Ovary (tissue), 9 donors: ENCODE data around the gene AKAP8L. TPM values are rescaled to one million over a fixed set of nuclear protein-coding genes. Genes with fewer than 3 reads are reported as not detected.

Experiments used
- DNase-seq, 5 donors: peaks; one replicate each; pipeline ENCODE4 v3.0.0-alpha.2; 2019 to 2020
- H3K27ac ChIP-seq, 2 donors: fragments of 200-600 bp; one replicate each; pipeline versions ENCODE4 v1.5.1 to v1.8.0; 2019 to 2022
- H3K27me3 ChIP-seq: fragments of 200-600 bp; one replicate; pipeline ENCODE4 v1.8.0; 2022
- H3K36me3 ChIP-seq: fragments of 200-600 bp; sonication (generic); one replicate; pipeline ENCODE4 v1.5.1; 2019
- H3K4me1 ChIP-seq: one replicate; pipeline ENCODE4 v1.8.1; 2013; ENCODE audit warnings: mild to moderate bottlenecking, moderate library complexity; ENCODE audit not compliant: insufficient read depth
- H3K4me3 ChIP-seq: fragments of 200-600 bp; sonication (generic); one replicate; pipeline ENCODE4 v1.5.1; 2017
- H3K9me3 ChIP-seq, 2 donors: fragments of 200-600 bp in 1 of 2; sonication (generic) in 1 of 2; one replicate each; pipeline versions ENCODE4 v1.5.1 to v1.8.1; 2013 to 2019; ENCODE audit warnings: mild to moderate bottlenecking in 1 of 2, moderate library complexity in 1 of 2
- EP300 ChIP-seq: sonication (generic); formaldehyde crosslinking; IDR thresholded peaks from one replicate; pipeline ENCODE4 v1.6.1; 2017; ENCODE audit warnings: antibody characterized with exemption
- POLR2A ChIP-seq: fragments of 450-650 bp; IDR thresholded peaks from one replicate; pipeline ENCODE4 v1.6.1; 2017; ENCODE audit warnings: antibody characterized with exemption, mild to moderate bottlenecking, moderate library complexity
- WGBS, 3 donors: extraction: QIAGEN DNeasy Blood & Tissue Kit in 1 of 3; methylation state at CpG; one replicate each; pipeline versions ENCODE4 v1.1.5 to v1.1.7; 2013 to 2017; 5-methylcytosine and 5-hydroxymethylcytosine counted together
- intact Hi-C, 4 donors: fragments of 100-400 bp; cut with DNase I; formaldehyde crosslinking; loops; one replicate each; pipeline versions ENCODE4 v1.11.0 to v1.15.1; 2022 to 2023
- polyA plus RNA-seq, 2 donors: library from polyadenylated mRNA; stranded (reverse); fragments of 200-250 nt in 1 of 2; fragments of 350-450 nt in 1 of 2; fragmentation: Illumina TruSeq in 1 of 2; extraction: RNeasy Lipid Tissue Mini Kit (QIAGEN cat#74804) in 1 of 2; gene quantifications; one replicate each; pipeline ENCODE4 v1.2.3, GENCODE V29; 2013 to 2014
- total RNA-seq, 7 donors: library from RNA; depleted of rRNA in 2 of 7; stranded (reverse); fragments of >200 nt in 2 of 7; fragmentation: NEBNext Ultra II Directional in 3 of 7; extraction: Animal tissue kit (Norgen Biotek cat#: 25700) in 3 of 7; gene quantifications; one replicate each; pipeline versions ENCODE4 v1.1.0 to v1.2.4, GENCODE V29; 2016 to 2023
- TF ChIP-seq, protein P1 (sequence below), 3 donors: fragments of 450-650 bp in 2 of 3; fragments of 200-600 bp in 1 of 3; IDR thresholded peaks; one replicate each; pipeline versions ENCODE4 v1.5.1 to v1.8.0; 2016 to 2022; ENCODE audit warnings: antibody characterized with exemption in 3 of 3, mild to moderate bottlenecking in 1 of 3
- donor health status: DM: no; HTN: no; CAD: no; lungs with moderate emphysema.
- donor health status: DM: no; HTN: no; CAD: no.
- donor health status: Bipolar disorder and iron deficiency.
- donor health status: DM: yes; HTN: yes; CAD: no.
- donor health status: DM: no; HTN: no; CAD: no.
- donor health status: DM: yes; HTN: yes; CAD: no.

The AKAP8L gene
- total and polyA plus RNA-seq, 9 donors = 70.3 to 121 (median 93.0) TPM

DNA sequence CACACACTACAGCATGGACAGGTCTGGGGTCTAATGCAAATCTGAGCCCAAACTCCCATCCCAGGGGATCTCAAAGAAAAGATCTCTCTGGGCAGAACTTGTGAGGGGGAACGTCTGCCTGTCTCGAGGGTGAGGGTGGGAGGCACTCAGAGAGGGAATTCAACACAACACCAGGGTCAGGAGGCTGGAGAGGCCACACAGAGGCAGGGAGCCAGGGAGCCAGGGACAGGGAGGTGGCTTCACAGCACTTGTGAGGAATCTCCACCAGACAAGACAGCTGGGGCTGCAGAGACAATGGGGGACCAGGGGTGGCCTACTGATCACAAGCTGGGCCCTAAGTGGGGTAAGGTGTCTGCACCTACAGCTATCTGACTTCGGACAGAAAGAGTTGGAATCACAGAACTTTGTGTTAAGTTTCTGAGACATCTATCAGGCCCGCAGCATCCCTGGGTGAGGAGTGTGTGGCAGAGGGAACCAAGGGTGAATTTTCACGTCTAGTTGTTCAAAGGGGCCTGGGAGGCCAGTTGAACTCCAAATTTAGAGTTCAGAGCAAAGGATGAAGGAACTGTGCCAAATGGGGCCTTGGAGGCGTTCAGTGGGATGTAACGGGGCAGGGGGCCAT lies 12.7 kb upstream of the AKAP8L start:
- intact Hi-C loops = loop anchor here in 1 of 4 donors (10.0 kb wide), 1 partner anchor 57 kb away; the partner anchor contains the start of gene AKAP8
- DNase-seq = no peak
- no peaks in the 10 kb centered on the region for H3K9me3 ChIP-seq
- H3K27me3 ChIP-seq = no peaks in the 10 kb centered on the region
- WGBS, 3 donors = 6 to 9% (median 9%) methylated on average over 7 of the region's 7 CpGs
- no peaks in the 10 kb centered on the region for H3K36me3 ChIP-seq
- H3K27ac ChIP-seq = peak overlapping the region in 1 of 2 donors; percentile 45
- peak overlapping the region; percentile 88 for H3K4me3 ChIP-seq
- TF ChIP-seq POLR2A (no peak), EP300 (no peak)
- TF ChIP-seq, protein P1, sequence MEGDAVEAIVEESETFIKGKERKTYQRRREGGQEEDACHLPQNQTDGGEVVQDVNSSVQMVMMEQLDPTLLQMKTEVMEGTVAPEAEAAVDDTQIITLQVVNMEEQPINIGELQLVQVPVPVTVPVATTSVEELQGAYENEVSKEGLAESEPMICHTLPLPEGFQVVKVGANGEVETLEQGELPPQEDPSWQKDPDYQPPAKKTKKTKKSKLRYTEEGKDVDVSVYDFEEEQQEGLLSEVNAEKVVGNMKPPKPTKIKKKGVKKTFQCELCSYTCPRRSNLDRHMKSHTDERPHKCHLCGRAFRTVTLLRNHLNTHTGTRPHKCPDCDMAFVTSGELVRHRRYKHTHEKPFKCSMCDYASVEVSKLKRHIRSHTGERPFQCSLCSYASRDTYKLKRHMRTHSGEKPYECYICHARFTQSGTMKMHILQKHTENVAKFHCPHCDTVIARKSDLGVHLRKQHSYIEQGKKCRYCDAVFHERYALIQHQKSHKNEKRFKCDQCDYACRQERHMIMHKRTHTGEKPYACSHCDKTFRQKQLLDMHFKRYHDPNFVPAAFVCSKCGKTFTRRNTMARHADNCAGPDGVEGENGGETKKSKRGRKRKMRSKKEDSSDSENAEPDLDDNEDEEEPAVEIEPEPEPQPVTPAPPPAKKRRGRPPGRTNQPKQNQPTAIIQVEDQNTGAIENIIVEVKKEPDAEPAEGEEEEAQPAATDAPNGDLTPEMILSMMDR (IDR thresholded peaks at IDR 0.05) = no peak
- peaks cover 13% of the 10 kb centered on the region for H3K4me1 ChIP-seq

DNA sequence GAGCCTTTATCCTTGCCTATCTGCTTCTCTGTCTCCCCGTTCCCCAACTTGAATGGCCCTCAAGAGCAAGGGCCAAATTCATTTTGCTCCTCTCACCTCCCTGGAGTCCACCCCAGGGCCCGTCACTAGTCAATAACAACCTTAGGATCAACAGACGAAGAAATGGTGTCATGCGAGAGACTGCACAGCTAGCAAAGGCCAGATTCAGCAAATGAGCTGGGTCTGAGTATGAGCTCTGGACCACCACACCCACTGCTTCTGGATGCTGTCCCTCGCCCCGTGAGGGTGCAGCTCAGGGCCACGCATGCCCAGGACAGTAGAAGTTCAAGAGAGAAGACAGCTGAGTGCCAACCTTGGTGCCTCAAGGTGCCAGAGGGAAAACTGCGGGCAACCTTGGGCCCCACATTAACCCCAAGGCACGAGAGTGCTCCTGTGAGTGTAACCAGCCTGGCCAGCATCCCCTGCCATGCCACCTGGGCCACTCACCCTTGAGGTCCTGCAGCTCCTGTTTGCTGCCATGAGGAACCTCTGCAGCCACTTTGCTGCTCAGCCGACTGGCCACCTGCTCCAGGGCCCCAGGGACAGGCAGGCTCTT lies 11.8 kb upstream of the AKAP8L start:
- 77 to 80% (median 78%) methylated on average over 9 to 10 of the region's 10 CpGs for WGBS, 3 donors
- H3K4me1 ChIP-seq = peaks cover 13% of the 10 kb centered on the region
- H3K27ac ChIP-seq = no peak overlapping the region
- no peak overlapping the region for H3K4me3 ChIP-seq
- H3K9me3 ChIP-seq = no peaks in the 10 kb centered on the region
- DNase-seq = no peak
- intact Hi-C loops = loop anchor here in 1 of 4 donors (10.0 kb wide), 1 partner anchor 56 kb away; the partner anchor contains the start of gene AKAP8
- TF ChIP-seq, protein P1 (IDR thresholded peaks at IDR 0.05) = no peak
- TF ChIP-seq EP300 = no peak
- TF ChIP-seq POLR2A = no peak
- H3K36me3 ChIP-seq = no peaks in the 10 kb centered on the region
- no peaks in the 10 kb centered on the region for H3K27me3 ChIP-seq

DNA sequence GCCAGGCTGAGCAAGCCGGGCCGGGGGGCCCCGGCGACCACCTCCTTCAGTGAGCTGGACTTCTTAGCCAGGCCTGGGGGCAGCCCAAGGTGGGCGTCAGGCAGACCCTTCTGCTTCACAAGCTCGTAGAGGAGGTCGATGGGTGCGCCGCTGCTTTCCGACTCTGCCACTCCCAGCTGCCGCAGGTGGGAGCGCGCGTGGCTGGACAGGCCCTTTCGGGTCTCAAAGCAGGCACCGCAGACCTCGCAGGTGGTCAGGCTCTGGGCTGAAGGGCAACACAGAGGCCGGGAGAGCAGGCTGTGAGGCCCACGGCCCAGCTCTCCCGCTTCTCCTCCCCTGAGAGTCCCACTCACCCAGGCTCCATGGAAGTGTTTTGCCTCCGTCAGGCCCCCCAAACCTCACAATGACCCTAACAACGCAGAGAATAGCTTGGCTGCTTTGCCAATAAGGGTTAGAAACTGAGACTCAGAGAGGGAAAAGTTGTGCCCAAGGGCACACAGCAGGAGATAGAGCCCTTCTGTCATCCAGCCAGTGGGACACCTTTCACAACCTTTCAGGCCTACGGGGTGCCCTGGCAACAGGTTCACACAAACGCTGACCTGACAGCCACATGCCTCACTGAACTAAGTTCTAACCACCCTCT lies 11.2 kb upstream of the AKAP8L start:
- no peak overlapping the region for H3K4me3 ChIP-seq
- no peaks in the 10 kb centered on the region for H3K27me3 ChIP-seq
- WGBS, 3 donors = 78 to 84% (median 82%) methylated on average over 20 to 24 of the region's 24 CpGs
- intact Hi-C loops = loop anchor here in 1 of 4 donors (10.0 kb wide), 2 partner anchors 55 to 175 kb away; partner anchors contain the start of gene AKAP8
- H3K9me3 ChIP-seq = no peaks in the 10 kb centered on the region
- TF ChIP-seq POLR2A (no peak), EP300 (no peak)
- TF ChIP-seq, protein P1 (IDR thresholded peaks at IDR 0.05) = no peak
- peaks cover 13% of the 10 kb centered on the region for H3K4me1 ChIP-seq
- DNase-seq = no peak
- no peak overlapping the region for H3K27ac ChIP-seq
- no peaks in the 10 kb centered on the region for H3K36me3 ChIP-seq

DNA sequence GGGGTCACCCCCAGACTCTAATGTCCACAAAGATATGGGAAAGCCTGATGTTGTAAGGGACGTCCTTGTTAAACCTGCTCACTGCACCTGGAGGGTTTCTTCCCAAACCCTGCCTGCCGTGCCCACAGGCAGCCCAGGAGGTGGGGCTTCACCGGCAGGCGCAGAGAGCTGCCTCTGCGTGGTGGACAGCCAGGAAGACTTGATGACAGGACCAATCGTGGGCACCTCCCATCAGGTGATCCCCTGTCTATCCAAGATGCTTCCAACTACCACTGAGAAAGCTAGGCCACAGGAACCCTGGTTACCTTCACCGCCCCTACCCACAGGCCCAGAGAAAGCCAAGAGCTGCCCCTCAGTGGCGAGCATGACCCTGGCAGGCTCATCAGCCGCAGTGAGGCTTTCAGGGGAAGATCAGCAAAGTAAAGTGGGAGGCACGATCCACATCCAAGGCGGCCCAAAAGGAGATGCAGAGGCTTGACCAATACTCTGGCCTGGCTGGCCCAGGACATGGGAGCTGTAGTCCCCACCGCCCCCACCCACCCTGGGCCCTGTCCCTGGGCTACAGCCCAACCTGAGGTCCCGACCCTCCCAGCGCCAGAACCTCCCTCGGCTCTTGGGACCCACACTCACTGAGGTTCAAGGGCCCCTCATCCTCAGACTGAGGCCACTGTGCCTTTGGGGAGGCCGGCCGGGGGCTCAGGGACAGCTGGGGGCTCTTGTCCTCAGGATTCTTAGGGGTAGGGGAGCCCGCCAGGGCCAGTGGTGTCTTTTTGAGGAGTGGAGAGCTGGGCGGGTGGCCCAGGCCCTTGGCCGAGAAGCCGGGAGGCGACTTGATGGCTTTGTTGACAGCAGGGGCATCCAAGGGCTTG lies 10.4 kb upstream of the AKAP8L start:
- H3K36me3 ChIP-seq = no peaks in the 10 kb centered on the region
- no peak overlapping the region for H3K27ac ChIP-seq
- no peaks in the 10 kb centered on the region for H3K9me3 ChIP-seq
- intact Hi-C loops = loop anchor here in 1 of 4 donors (10.0 kb wide), 1 partner anchor 174 kb away; no protein-coding TSS in a partner anchor
- no peaks in the 10 kb centered on the region for H3K27me3 ChIP-seq
- TF ChIP-seq, protein P1 (IDR thresholded peaks at IDR 0.05) = no peak
- TF ChIP-seq POLR2A = no peak
- no peak for TF ChIP-seq EP300
- H3K4me3 ChIP-seq = no peak overlapping the region
- peaks cover 13% of the 10 kb centered on the region for H3K4me1 ChIP-seq
- no peak for DNase-seq
- WGBS, 3 donors = 81 to 83% (median 82%) methylated on average over 22 of the region's 22 CpGs
